ENCODE results near the gene LGR4. TPM values are rescaled to one million over a fixed set of nuclear protein-coding genes. Genes with fewer than 3 reads are reported as not detected.

Gene LGR4
- total and polyA plus RNA-seq, 2 donors (not counting 1 experiment from before 2014, with no cell fraction given), result 0.92 to 3.3 TPM

GRCh38 chr11:27458182-27458581, 14.4 kb downstream of the LGR4 start:
- no peaks in the 10 kb centered on the region for H3K27me3 ChIP-seq (replicated peaks in 1 of 4; ENCODE audit: control extremely low read depth in 1 of 4, control insufficient read depth in 3 of 4, insufficient read depth in 4 of 4, low read length in 3 of 4)
- H3K9me3 ChIP-seq (ENCODE audit: control extremely low read depth in 1 of 3, control insufficient read depth in 2 of 3, insufficient read depth in 1 of 3, low read length in 2 of 3), result no peaks in the 10 kb centered on the region
- no peak overlapping the region for H3K4me3 ChIP-seq (ENCODE audit: control extremely low read depth in 1 of 5, extremely low read depth in 1 of 5, insufficient read depth in 1 of 5, low read depth in 2 of 5, low read length in 4 of 5)
- no peak overlapping the region for H3K4me2 ChIP-seq (replicated peaks; ENCODE audit: low read depth, low read length, poor library complexity, severe bottlenecking)
- H3K4me1 ChIP-seq (ENCODE audit: control insufficient read depth in 2 of 2, insufficient read depth in 2 of 2, low read length in 2 of 2), result no peaks in the 10 kb centered on the region
- ATAC-seq (ENCODE audit: low read depth), result no peak
- peaks cover 4% of the 10 kb centered on the region for H3K27me3 Mint-ChIP-seq
- no peak overlapping the region for H3K9ac ChIP-seq (ENCODE audit: low read length)
- no peak for DNase-seq
- no peaks in the 10 kb centered on the region for H3K9me3 Mint-ChIP-seq (ENCODE audit: insufficient read depth)
- H2AFZ ChIP-seq (ENCODE audit: insufficient read depth, low read depth, low read length, poor library complexity, severe bottlenecking), result no peak overlapping the region
- POLR2A ChIA-PET, result no interaction called here
- H3K36me3 ChIP-seq (replicated peaks in 1 of 2; ENCODE audit: control extremely low read depth in 1 of 2, control insufficient read depth in 1 of 2, extremely low read depth in 1 of 2, insufficient read depth in 2 of 2, low read length in 1 of 2), result no peaks in the 10 kb centered on the region
- no CpG with 5 or more reads among the region's 2 CpGs for WGBS (ENCODE audit: insufficient coverage)
- no peaks in the 10 kb centered on the region for H3K4me1 Mint-ChIP-seq
- CTCF ChIA-PET, result no interaction called here
- H4K20me1 ChIP-seq (ENCODE audit: control insufficient read depth, insufficient read depth, low read length, poor library complexity, severe bottlenecking), result no peaks in the 10 kb centered on the region
- H3K27ac ChIP-seq (ENCODE audit: low read length in 2 of 2), result no peak overlapping the region
- peaks cover 4% of the 10 kb centered on the region for H3K79me2 ChIP-seq (ENCODE audit: control insufficient read depth, insufficient read depth, low read length)
- TF ChIP-seq, protein P1, sequence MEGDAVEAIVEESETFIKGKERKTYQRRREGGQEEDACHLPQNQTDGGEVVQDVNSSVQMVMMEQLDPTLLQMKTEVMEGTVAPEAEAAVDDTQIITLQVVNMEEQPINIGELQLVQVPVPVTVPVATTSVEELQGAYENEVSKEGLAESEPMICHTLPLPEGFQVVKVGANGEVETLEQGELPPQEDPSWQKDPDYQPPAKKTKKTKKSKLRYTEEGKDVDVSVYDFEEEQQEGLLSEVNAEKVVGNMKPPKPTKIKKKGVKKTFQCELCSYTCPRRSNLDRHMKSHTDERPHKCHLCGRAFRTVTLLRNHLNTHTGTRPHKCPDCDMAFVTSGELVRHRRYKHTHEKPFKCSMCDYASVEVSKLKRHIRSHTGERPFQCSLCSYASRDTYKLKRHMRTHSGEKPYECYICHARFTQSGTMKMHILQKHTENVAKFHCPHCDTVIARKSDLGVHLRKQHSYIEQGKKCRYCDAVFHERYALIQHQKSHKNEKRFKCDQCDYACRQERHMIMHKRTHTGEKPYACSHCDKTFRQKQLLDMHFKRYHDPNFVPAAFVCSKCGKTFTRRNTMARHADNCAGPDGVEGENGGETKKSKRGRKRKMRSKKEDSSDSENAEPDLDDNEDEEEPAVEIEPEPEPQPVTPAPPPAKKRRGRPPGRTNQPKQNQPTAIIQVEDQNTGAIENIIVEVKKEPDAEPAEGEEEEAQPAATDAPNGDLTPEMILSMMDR (IDR thresholded peaks at IDR 0.05), result no peak
- TF ChIP-seq EZH2 (IDR thresholded peaks at IDR 0.05; ENCODE audit: borderline replicate concordance, insufficient read depth, low read depth, low read length, poor library complexity, severe bottlenecking), result no peak
- H3K4me3 Mint-ChIP-seq, result no peak overlapping the region
- intact Hi-C loops (cut with micrococcal nuclease), result no loop called here
- no peak overlapping the region for H3K27ac Mint-ChIP-seq

- TF ChIP-seq EZH2 (IDR thresholded peaks at IDR 0.05; ENCODE audit: borderline replicate concordance, insufficient read depth, low read depth, low read length, poor library complexity, severe bottlenecking), result no peak
- TF ChIP-seq, protein P1 (IDR thresholded peaks at IDR 0.05), result no peak
- H3K27me3 Mint-ChIP-seq, result peaks cover 4% of the 10 kb centered on the region
- intact Hi-C loops (cut with micrococcal nuclease), result no loop called here
- POLR2A ChIA-PET, result no interaction called here
- CTCF ChIA-PET, result interaction anchor here (0.7 kb wide), 1 partner anchor 29 kb away, joined by 4 read pairs; no protein-coding TSS in a partner anchor
- Histone ChIP-seq H3K9me3 (ENCODE audit: control extremely low read depth in 1 of 3, control insufficient read depth in 2 of 3, insufficient read depth in 1 of 3, low read length in 2 of 3) (no peaks in the 10 kb centered on the region), H3K27ac (ENCODE audit: low read length in 2 of 2) (no peak overlapping the region), H2AFZ (ENCODE audit: insufficient read depth, low read depth, low read length, poor library complexity, severe bottlenecking) (no peak overlapping the region), H3K4me3 (ENCODE audit: control extremely low read depth in 1 of 5, extremely low read depth in 1 of 5, insufficient read depth in 1 of 5, low read depth in 2 of 5, low read length in 4 of 5) (no peak overlapping the region), H3K27me3 (replicated peaks in 1 of 4; ENCODE audit: control extremely low read depth in 1 of 4, control insufficient read depth in 3 of 4, insufficient read depth in 4 of 4, low read length in 3 of 4) (no peaks in the 10 kb centered on the region), H3K36me3 (replicated peaks in 1 of 2; ENCODE audit: control extremely low read depth in 1 of 2, control insufficient read depth in 1 of 2, extremely low read depth in 1 of 2, insufficient read depth in 2 of 2, low read length in 1 of 2) (no peaks in the 10 kb centered on the region), H3K9ac (ENCODE audit: low read length) (no peak overlapping the region), H4K20me1 (ENCODE audit: control insufficient read depth, insufficient read depth, low read length, poor library complexity, severe bottlenecking) (no peaks in the 10 kb centered on the region), H3K4me1 (ENCODE audit: control insufficient read depth in 2 of 2, insufficient read depth in 2 of 2, low read length in 2 of 2) (no peaks in the 10 kb centered on the region), H3K4me2 (replicated peaks; ENCODE audit: low read depth, low read length, poor library complexity, severe bottlenecking) (no peak overlapping the region), H3K79me2 (ENCODE audit: control insufficient read depth, insufficient read depth, low read length) (no peaks in the 10 kb centered on the region)
- H3K4me3 Mint-ChIP-seq, result no peak overlapping the region
- H3K27ac Mint-ChIP-seq, result no peak overlapping the region
- no peak for ATAC-seq (ENCODE audit: low read depth)
- H3K9me3 Mint-ChIP-seq (ENCODE audit: insufficient read depth), result no peaks in the 10 kb centered on the region
- no peak for DNase-seq
- no peaks in the 10 kb centered on the region for H3K4me1 Mint-ChIP-seq
Measured at GRCh38 chr11:27456795-27457329, 15.7 kb downstream of the LGR4 start.
